Measurements from ENCODE around the gene KRTAP10-1.

The KRTAP10-1 gene

DNA sequence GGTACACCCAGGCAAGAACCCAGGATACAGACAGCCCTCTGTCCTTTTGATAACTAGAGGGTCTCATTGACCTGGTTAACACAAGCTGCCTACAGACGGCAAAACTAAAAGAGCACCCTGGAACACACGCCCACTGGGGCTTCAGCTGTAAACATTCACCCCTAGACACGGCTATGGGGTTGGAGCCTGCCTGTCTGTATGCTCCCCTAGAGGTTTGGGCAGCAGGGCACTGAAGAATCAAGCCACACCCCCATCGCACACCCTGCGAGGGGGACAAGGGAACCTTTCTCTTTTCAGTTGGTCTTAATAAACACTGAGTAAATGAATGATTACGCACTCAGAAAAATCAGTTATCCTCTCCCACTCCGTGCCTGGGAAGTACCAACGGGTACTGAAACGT lies 49.2 kb downstream of the KRTAP10-1 start:
- peaks cover 4% of the 10 kb centered on the region for H3K4me1 Mint-ChIP-seq (ENCODE audit: low read depth)
- H3K27me3 Mint-ChIP-seq (ENCODE audit: low read depth), result peaks cover 4% of the 10 kb centered on the region
- H3K9me3 Mint-ChIP-seq, result peaks cover 19% of the 10 kb centered on the region
- no peak overlapping the region for H3K27ac Mint-ChIP-seq
- H3K36me3 Mint-ChIP-seq (ENCODE audit: low read depth), result peaks cover 11% of the 10 kb centered on the region
- no peak overlapping the region for H3K4me3 Mint-ChIP-seq

DNA sequence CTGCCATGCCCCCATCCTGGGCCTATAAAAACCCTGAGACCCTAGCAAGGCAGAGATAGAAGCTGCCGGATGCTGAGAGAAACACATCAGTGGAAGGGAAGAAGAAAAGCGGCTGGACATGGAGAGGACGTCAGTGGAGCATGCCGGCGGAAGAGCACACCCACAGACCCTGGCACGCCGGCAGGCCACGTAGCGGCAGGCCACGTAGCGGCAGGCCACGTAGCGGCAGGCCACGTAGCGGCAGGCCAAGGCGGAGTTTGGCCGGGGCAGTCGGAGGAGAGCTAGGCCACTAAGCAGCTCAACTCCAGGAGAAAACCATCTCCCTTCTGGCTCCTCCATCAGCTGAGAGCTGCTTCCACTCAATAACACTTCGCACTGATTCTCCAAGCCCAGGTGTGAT lies 49.6 kb downstream of the KRTAP10-1 start:
- Mint-ChIP-seq H3K36me3 (ENCODE audit: low read depth) (peaks cover 11% of the 10 kb centered on the region), H3K27me3 (ENCODE audit: low read depth) (peaks cover 4% of the 10 kb centered on the region), H3K4me1 (ENCODE audit: low read depth) (peaks cover 4% of the 10 kb centered on the region), H3K27ac (no peak overlapping the region), H3K4me3 (no peak overlapping the region), H3K9me3 (peaks cover 19% of the 10 kb centered on the region)

- peaks cover 19% of the 10 kb centered on the region for H3K9me3 Mint-ChIP-seq
- H3K4me3 Mint-ChIP-seq, result no peak overlapping the region
- H3K4me1 Mint-ChIP-seq (ENCODE audit: low read depth), result peaks cover 4% of the 10 kb centered on the region
- H3K27ac Mint-ChIP-seq, result no peak overlapping the region
- H3K36me3 Mint-ChIP-seq (ENCODE audit: low read depth), result peaks cover 11% of the 10 kb centered on the region
- peaks cover 4% of the 10 kb centered on the region for H3K27me3 Mint-ChIP-seq (ENCODE audit: low read depth)
Measured at GRCh38 chr21:44489962-44490361, 50.0 kb downstream of the KRTAP10-1 start.

All from T-helper 1 cell treated with Interleukin-12 subunit alpha and Interleukin-12 subunit beta and Interleukin-4 antibody, amounts not matched to agents 30 μg/mL and 1 μg/mL, for 36 hours (primary cell).